ENCODE data around the gene STK16.

- no peak for TF ChIP-seq CTCF (IDR thresholded peaks at IDR 0.05; ENCODE audit: poor library complexity, severe bottlenecking)
- TF ChIP-seq EP300 (conservative IDR thresholded peaks at IDR 0.05; ENCODE audit: poor library complexity, severe bottlenecking) = no peak
- TF ChIP-seq MXI1 (conservative IDR thresholded peaks at IDR 0.05; ENCODE audit: poor library complexity, severe bottlenecking) = no peak
- no peak for TF ChIP-seq REST (IDR thresholded peaks at IDR 0.05; ENCODE audit: borderline replicate concordance)
- TF ChIP-seq POLR2AphosphoS5 (IDR thresholded peaks at IDR 0.05) = no peak
- no peak for TF ChIP-seq EZH2 (IDR thresholded peaks at IDR 0.05; ENCODE audit: borderline replicate concordance, insufficient read depth, low read length, poor library complexity, severe bottlenecking)
- TF ChIP-seq RAD21 (conservative IDR thresholded peaks at IDR 0.05) = no peak
- no peak for TF ChIP-seq SMC3 (conservative IDR thresholded peaks at IDR 0.05; ENCODE audit: poor library complexity)
- no peak for TF ChIP-seq TAF1 (IDR thresholded peaks at IDR 0.05; ENCODE audit: low read depth)
These were observed 32.3 kb upstream of the STK16 start for GRCh38 chr2:219213026-219213415.

Data from neural cell (in vitro differentiated cells).